ENCODE data around the gene ADAMTS19. TPM values are rescaled to one million over a fixed set of nuclear protein-coding genes. Genes with fewer than 3 reads are reported as not detected.

Gene ADAMTS19
- total and polyA plus RNA-seq, 5 experiments from 2014 or later = not detected

DNA sequence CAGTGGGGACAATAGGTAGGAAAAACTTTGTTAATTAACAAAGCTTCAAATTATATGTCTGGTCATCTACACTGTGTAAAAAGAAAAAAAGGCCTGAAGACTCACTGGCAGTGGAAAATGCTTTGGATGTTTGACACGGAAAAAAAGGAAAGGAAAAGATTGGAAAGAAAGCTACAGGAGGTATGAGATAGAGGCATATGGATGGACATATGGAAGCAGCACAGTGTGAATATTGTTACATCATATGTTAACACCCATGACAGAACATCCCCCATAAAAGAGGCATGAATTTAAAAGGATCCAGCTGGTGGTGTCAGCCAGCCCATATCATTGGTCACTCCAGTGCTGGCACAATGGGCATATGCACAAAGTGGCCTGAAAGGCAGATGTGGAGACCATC lies 19.0 kb upstream of the ADAMTS19 start:
- peaks cover 0 to 8% (median 0%) of the 10 kb centered on the region in 5 donors for H3K27me3 Mint-ChIP-seq
- no peaks in the 10 kb centered on the region for H3K36me3 Mint-ChIP-seq
- no peak overlapping the region for H3K4me3 Mint-ChIP-seq
- peaks cover 0 to 7% (median 1%) of the 10 kb centered on the region in 9 donors for H3K9me3 Mint-ChIP-seq
- H3K27ac Mint-ChIP-seq = no peak overlapping the region
- DNase-seq (no peak), ATAC-seq (no peak)
- peaks cover 0 to 2% (median 0%) of the 10 kb centered on the region in 4 donors for H3K4me1 Mint-ChIP-seq
- POLR2A ChIA-PET = no interaction called here

DNA sequence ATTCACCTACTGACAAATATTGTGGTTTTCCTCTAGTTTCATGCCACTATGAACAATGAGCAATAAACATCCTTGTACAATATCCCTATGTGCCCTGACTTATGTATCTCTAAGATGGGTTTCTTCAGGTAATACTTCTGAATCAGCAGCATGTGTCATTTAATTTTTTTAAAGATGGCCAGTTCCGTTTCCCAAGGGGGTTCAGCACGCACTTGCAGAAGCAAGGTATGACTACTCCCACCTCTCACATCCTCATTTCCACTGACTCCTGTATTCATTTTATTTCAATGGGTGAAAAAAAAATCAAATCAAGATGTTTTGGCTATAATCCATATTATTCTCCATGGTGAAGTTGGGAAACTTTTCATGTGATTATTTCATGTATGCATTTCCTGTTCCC lies 14.7 kb upstream of the ADAMTS19 start:
- DNase-seq (no peak), ATAC-seq (no peak)
- H3K27me3 Mint-ChIP-seq = peaks cover 0 to 4% (median 0%) of the 10 kb centered on the region in 5 donors
- peaks cover 0 to 4% (median 0%) of the 10 kb centered on the region in 9 donors for H3K9me3 Mint-ChIP-seq
- H3K27ac Mint-ChIP-seq = no peak overlapping the region
- no peaks in the 10 kb centered on the region for H3K36me3 Mint-ChIP-seq
- POLR2A ChIA-PET = no interaction called here
- H3K4me1 Mint-ChIP-seq = no peaks in the 10 kb centered on the region
- no peak overlapping the region for H3K4me3 Mint-ChIP-seq

DNA sequence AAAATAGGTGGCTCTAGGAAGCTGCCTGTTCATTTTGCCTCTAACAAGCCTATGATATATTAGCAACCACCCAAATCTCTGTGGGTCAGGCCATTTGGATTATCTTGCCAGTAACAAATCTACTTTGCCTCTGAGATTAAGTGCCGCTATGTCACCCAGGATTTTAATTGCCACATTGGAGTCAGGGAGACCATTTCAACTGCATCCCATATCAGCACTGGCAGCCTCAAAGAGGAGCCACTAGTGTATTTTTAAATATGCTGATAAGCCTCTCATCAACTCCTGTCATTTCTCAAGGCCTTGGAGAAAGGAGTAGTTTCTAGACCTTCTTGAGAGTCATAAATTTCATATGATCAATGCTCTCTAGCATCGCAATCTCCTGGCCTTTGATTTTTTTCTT lies 12.1 kb upstream of the ADAMTS19 start:
- ATAC-seq = no peak
- POLR2A ChIA-PET = no interaction called here
- peaks cover 0 to 8% (median 3%) of the 10 kb centered on the region in 5 donors for H3K27me3 Mint-ChIP-seq
- H3K27ac Mint-ChIP-seq = no peak overlapping the region
- no peak for DNase-seq
- peaks cover 0 to 13% (median 2%) of the 10 kb centered on the region in 9 donors for H3K9me3 Mint-ChIP-seq
- no peak overlapping the region for H3K4me3 Mint-ChIP-seq
- H3K36me3 Mint-ChIP-seq = peaks cover 0 to 7% (median 0%) of the 10 kb centered on the region in 3 donors
- no peaks in the 10 kb centered on the region for H3K4me1 Mint-ChIP-seq

DNA sequence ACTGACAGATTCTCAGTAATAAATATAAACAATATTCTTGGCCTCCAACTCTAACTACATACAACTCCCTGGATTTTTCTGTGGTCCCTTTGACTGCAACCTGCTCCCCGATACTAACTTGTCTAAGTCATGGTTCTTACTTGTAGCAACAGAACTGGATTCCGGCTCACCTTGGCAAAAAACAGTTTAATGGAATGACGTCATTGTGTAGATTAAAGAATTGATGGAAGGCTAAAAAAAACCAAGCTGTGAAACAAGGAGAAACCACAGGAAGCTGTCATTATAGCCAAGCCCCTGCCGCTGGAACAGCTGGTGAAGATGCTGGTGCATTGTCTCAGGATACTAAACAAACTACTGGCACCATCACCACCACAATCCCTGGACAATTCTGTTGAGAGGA lies 11.4 kb upstream of the ADAMTS19 start:
- ATAC-seq = no peak

DNA sequence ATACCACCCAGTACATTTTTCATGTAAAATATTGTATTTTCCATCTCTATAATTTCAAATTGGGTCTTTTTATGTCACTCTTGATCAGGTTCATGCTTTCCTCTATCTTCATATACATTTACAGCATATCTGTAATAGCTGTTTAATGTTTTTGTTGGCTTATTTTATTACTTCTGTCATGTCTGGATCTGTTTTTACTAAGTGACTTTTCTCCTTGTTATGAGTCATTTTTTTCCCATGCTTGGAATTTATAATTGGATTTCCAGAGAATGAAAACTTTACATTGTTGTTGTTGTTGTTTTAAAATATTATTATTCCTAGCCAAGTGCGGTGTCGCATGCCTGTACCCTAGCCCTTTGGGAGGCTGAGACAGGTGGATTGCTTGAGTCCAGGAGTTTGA lies 5.6 kb upstream of the ADAMTS19 start:
- peaks cover 0 to 12% (median 0%) of the 10 kb centered on the region in 3 donors for H3K36me3 Mint-ChIP-seq
- H3K27ac Mint-ChIP-seq = no peak overlapping the region
- peaks cover 0 to 13% (median 4%) of the 10 kb centered on the region in 9 donors for H3K9me3 Mint-ChIP-seq
- ATAC-seq (no peak), DNase-seq (no peak)
- H3K27me3 Mint-ChIP-seq = peaks cover 15 to 33% (median 19%) of the 10 kb centered on the region in 5 donors
- POLR2A ChIA-PET = no interaction called here
- no peak overlapping the region for H3K4me3 Mint-ChIP-seq
- H3K4me1 Mint-ChIP-seq = no peaks in the 10 kb centered on the region

More for the DNA sequence above, 11.4 kb upstream of the ADAMTS19 start:
- peaks cover 0 to 7% (median 0%) of the 10 kb centered on the region in 3 donors for H3K36me3 Mint-ChIP-seq
- H3K4me1 Mint-ChIP-seq = no peaks in the 10 kb centered on the region
- POLR2A ChIA-PET = no interaction called here
- H3K27ac Mint-ChIP-seq = no peak overlapping the region
- peaks cover 0 to 8% (median 3%) of the 10 kb centered on the region in 5 donors for H3K27me3 Mint-ChIP-seq
- H3K4me3 Mint-ChIP-seq = no peak overlapping the region
- H3K9me3 Mint-ChIP-seq = peaks cover 0 to 13% (median 2%) of the 10 kb centered on the region in 9 donors
- DNase-seq = no peak

DNA sequence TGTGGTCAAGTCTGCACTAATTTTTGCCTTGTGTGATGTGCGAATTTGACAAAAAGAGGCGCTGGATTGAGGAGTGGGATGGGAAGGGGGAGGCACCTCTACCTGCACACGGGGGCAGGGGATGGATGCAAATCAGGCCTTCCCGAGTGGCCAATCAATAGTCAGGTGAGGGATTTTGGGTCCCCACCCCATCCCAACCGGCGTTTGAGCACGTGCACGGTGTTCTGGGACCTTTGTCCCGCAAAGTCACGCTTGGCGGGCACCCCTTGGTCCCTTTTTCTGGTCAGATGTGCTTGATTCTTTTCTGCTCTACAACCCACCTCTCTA lies 685 bp upstream of the ADAMTS19 start:
- Mint-ChIP-seq H3K9me3 (peaks cover 0 to 11% (median 3%) of the 10 kb centered on the region in 9 donors), H3K27ac (peak overlapping the region in 1 of 10 donors; percentile 73), H3K4me1 (peaks cover 2 to 12% (median 7%) of the 10 kb centered on the region in 4 donors), H3K36me3 (peaks cover 0 to 12% (median 0%) of the 10 kb centered on the region in 3 donors), H3K4me3 (no peak overlapping the region), H3K27me3 (peaks cover 28 to 53% (median 40%) of the 10 kb centered on the region in 5 donors)
- DNase-seq (no peak), ATAC-seq (no peak)
- POLR2A ChIA-PET = no interaction called here

DNA sequence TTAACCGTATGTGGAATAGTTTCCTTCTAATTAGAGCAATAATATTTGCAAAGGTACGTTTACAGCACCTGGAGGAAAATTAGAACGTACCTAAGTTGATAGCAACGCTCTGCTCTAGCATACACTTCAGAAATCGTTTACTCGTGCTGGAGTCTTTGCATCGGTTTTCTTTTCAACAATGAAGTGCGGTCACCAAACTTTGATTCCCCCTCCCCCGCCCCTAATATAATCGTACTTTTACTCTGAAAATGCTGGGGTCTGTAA lies 506 bp downstream of the ADAMTS19 start:
- H3K27me3 Mint-ChIP-seq = peaks cover 28 to 53% (median 39%) of the 10 kb centered on the region in 5 donors
- DNase-seq (no peak), ATAC-seq (no peak)
- H3K4me1 Mint-ChIP-seq = peaks cover 2 to 12% (median 7%) of the 10 kb centered on the region in 4 donors
- H3K36me3 Mint-ChIP-seq = peaks cover 0 to 12% (median 0%) of the 10 kb centered on the region in 3 donors
- H3K4me3 Mint-ChIP-seq = peak overlapping the region in 4 of 10 donors; percentile 8 to 53 (median 16)
- H3K27ac Mint-ChIP-seq = no peak overlapping the region
- peaks cover 0 to 9% (median 3%) of the 10 kb centered on the region in 9 donors for H3K9me3 Mint-ChIP-seq
- POLR2A ChIA-PET = no interaction called here

DNA sequence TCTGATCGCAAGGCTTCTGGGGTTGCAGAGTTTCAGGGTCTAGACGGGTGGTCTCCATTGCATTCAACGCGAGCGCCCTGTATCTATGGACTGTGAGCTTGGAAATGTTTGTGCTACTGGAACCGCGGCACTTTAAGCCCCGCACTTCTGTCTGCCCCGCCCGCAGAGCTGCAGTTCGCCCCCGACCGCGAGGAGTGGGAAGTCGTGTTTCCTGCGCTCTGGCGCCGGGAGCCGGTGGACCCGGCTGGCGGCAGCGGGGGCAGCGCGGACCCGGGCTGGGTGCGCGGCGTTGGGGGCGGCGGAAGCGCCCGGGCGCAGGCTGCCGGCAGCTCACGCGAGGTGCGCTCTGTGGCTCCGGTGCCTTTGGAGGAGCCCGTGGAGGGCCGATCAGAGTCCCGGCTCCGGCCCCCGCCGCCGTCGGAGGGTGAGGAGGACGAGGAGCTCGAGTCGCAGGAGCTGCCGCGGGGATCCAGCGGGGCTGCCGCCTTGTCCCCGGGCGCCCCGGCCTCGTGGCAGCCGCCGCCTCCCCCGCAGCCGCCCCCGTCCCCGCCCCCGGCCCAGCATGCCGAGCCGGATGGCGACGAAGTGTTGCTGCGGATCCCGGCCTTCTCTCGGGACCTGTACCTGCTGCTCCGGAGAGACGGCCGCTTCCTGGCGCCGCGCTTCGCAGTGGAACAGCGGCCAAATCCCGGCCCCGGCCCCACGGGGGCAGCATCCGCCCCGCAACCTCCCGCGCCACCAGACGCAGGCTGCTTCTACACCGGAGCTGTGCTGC lies 1.0 kb downstream of the ADAMTS19 start:
- Mint-ChIP-seq H3K9me3 (peaks cover 0 to 9% (median 3%) of the 10 kb centered on the region in 9 donors), H3K36me3 (peaks cover 0 to 12% (median 0%) of the 10 kb centered on the region in 3 donors), H3K27me3 (peaks cover 28 to 53% (median 39%) of the 10 kb centered on the region in 5 donors), H3K4me3 (peak overlapping the region in 4 of 10 donors; percentile 0 to 57 (median 38)), H3K27ac (no peak overlapping the region), H3K4me1 (peaks cover 2 to 12% (median 7%) of the 10 kb centered on the region in 4 donors)
- no peak for DNase-seq
- ATAC-seq = no peak
- POLR2A ChIA-PET = no interaction called here

DNA sequence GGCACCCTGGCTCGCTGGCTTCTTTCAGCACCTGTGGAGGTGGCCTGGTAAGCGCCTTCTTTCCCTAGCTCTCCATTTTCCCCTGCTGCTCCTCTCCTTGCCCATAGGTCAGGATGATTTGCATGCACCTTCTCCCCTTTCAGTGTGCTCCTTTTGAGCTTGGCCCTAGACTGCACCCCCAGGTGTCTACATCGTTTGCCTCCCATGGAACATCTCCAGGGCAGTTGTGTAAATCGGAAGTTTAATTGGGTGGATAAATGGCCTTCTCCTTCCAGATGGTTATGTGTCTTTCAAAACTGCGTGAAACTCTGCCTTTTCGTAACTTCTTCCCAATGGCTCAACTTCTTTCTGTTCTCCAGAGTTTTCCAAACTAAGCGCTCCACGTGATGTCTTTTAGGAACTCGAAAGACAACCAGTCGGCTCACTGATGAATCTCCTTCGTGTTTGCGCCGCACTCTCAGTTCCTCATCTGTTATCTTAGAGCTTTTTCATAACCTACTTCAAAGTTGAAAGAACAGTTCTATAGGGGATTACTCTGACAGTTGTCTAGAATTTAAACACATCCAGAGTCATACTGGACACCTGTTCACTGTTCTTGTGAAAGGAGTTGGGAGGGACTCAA lies 1.7 kb downstream of the ADAMTS19 start:
- Mint-ChIP-seq H3K4me1 (peaks cover 2 to 12% (median 7%) of the 10 kb centered on the region in 4 donors), H3K36me3 (peaks cover 0 to 12% (median 0%) of the 10 kb centered on the region in 3 donors), H3K9me3 (peaks cover 0 to 9% (median 2%) of the 10 kb centered on the region in 9 donors), H3K4me3 (peak overlapping the region in 6 of 10 donors; percentile 0 to 62 (median 42)), H3K27ac (no peak overlapping the region), H3K27me3 (peaks cover 28 to 47% (median 36%) of the 10 kb centered on the region in 5 donors)
- POLR2A ChIA-PET = no interaction called here
- DNase-seq (no peak), ATAC-seq (no peak)

DNA sequence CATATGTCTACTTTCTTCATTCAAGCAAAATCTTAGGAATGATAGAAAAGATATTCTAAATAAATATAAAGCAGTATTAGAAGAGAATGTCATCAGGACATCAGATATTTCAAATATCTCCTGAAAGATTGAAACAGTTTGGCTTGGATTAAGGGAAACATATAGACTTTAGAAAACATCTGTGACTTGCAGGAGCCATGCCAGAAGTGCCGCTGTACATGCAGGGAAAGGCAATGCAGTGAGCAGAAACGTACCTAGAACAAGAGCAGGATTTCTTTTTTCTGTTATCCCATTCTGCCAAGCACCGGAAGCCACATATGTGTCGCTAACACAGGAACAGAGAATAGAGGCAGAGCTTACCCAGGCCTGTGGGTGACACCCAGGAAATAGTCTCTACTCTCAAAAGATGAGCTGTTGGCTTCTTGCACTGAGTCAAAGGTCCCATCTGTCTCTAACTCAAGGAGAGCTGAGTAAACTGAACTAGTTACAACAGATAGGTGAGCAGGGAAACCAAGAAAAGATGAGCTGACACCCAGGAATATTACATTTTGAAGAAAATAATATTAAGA lies 5.8 kb downstream of the ADAMTS19 start:
- DNase-seq (no peak), ATAC-seq (no peak)
- Mint-ChIP-seq H3K9me3 (peaks cover 0 to 6% (median 2%) of the 10 kb centered on the region in 9 donors), H3K27me3 (peaks cover 13 to 19% (median 17%) of the 10 kb centered on the region in 5 donors), H3K36me3 (peaks cover 0 to 7% (median 0%) of the 10 kb centered on the region in 3 donors), H3K4me1 (peaks cover 2 to 9% (median 6%) of the 10 kb centered on the region in 4 donors), H3K4me3 (no peak overlapping the region), H3K27ac (no peak overlapping the region)
- POLR2A ChIA-PET = no interaction called here

DNA sequence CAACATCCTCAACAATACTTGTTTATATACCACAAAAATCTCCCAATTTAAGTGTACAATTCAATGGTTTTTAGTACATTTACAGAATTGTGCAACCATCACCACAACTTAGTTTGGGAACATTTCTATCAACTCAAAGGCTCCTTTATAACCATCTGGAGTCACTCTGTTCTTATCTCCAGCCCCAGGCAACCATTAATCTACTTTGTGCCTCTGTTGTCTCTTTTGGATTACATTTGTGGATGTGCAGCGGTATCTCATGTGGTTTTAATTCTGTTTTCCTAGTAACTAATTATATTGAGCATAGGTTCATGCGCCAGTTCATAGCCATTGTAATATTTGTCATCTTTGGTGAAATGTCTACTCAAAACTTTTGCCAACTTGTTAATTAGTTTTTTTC lies 14.4 kb downstream of the ADAMTS19 start:
- H3K27me3 Mint-ChIP-seq = no peaks in the 10 kb centered on the region
- DNase-seq (no peak), ATAC-seq (no peak)
- POLR2A ChIA-PET = no interaction called here
- no peak overlapping the region for H3K27ac Mint-ChIP-seq
- no peaks in the 10 kb centered on the region for H3K36me3 Mint-ChIP-seq
- H3K4me1 Mint-ChIP-seq = no peaks in the 10 kb centered on the region
- H3K4me3 Mint-ChIP-seq = no peak overlapping the region
- no peaks in the 10 kb centered on the region for H3K9me3 Mint-ChIP-seq

DNA sequence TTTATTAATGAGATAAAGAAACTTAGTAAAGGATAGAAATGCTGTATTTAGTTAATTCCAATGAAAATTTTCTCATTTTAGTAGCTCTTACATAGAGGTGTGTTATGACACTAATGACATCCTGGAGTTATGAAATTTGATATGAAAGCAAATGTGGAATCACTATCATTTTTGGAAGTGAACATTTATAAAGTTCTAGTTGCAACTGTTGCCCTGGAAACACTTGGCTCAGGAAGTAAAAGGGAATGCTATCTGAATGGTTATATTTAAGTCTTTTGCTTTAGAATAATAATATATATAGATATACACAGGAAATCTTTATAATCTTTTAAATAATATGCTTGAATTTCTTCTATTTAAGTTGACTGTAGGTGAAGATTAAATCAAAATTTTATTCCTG lies 16.7 kb downstream of the ADAMTS19 start:
- DNase-seq = no peak
- ATAC-seq = no peak

DNA sequence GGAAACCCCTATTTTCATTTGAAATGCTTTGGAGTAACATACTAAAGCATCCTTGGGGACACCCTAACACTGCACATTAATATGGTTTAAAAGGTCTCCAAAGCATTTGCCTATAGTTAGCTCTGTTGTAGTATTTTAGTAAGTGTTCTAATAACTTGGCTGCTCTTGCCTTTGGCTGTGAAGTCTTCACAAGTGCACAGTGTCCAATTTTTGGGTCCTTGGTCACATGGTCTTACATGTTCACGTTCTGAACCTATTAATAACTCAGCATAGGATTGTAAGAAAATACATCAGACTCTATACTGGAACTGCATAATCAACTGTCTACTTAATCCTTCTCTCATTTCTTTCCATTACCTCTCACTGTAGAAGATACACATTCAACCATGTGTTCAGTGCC lies 17.4 kb downstream of the ADAMTS19 start:
- peaks cover 0 to 2% (median 0%) of the 10 kb centered on the region in 4 donors for H3K4me1 Mint-ChIP-seq
- ATAC-seq (no peak), DNase-seq (no peak)
- no peak overlapping the region for H3K27ac Mint-ChIP-seq
- no peak overlapping the region for H3K4me3 Mint-ChIP-seq
- no peaks in the 10 kb centered on the region for H3K36me3 Mint-ChIP-seq
- POLR2A ChIA-PET = no interaction called here
- no peaks in the 10 kb centered on the region for H3K27me3 Mint-ChIP-seq
- H3K9me3 Mint-ChIP-seq = no peaks in the 10 kb centered on the region

More for the DNA sequence above, 16.7 kb downstream of the ADAMTS19 start:
- H3K4me1 Mint-ChIP-seq = peaks cover 0 to 2% (median 0%) of the 10 kb centered on the region in 4 donors
- no peaks in the 10 kb centered on the region for H3K9me3 Mint-ChIP-seq
- no peak overlapping the region for H3K4me3 Mint-ChIP-seq
- no peak overlapping the region for H3K27ac Mint-ChIP-seq
- POLR2A ChIA-PET = no interaction called here
- H3K27me3 Mint-ChIP-seq = no peaks in the 10 kb centered on the region
- no peaks in the 10 kb centered on the region for H3K36me3 Mint-ChIP-seq

Data from naive thymus-derived CD8-positive, alpha-beta T cell (primary cell).